Fibroblast of the aortic adventitia (primary cell): Measurements from ENCODE around the gene OR13F1. TPM values are rescaled to one million over a fixed set of nuclear protein-coding genes. Genes with fewer than 3 reads are reported as not detected.
"Not testable (repeated sequence)": the region's sequence is repeated elsewhere in the genome, so short reads cannot be mapped to it uniquely, and the experiment has no call there.

ENCODE experiments used
- DNase-seq: peaks from one replicate; pipeline ENCODE4 v3.0.0-alpha.2; 2010; ENCODE audit warnings: low read depth
- H3K4me3 ChIP-seq: 2 replicates; pipeline ENCODE4 v1.5.1; 2011; ENCODE audit warnings: low read depth, mild to moderate bottlenecking, control low read depth, low read length, moderate library complexity
- CTCF ChIP-seq: IDR thresholded peaks from 2 replicates; pipeline ENCODE4 v1.5.1; 2011; ENCODE audit warnings: mild to moderate bottlenecking, low read length, control low read depth, inconsistent platforms; ENCODE audit not compliant: insufficient read depth
- total RNA-seq: library from RNA; depleted of rRNA; stranded (reverse); fragments of >200 nt; gene quantifications from 2 replicates; pipeline ENCODE4 v1.2.3, GENCODE V29; 2012; ENCODE audit warnings: low replicate concordance

The OR13F1 gene
- total RNA-seq, 1 donor: not detected

DNA sequence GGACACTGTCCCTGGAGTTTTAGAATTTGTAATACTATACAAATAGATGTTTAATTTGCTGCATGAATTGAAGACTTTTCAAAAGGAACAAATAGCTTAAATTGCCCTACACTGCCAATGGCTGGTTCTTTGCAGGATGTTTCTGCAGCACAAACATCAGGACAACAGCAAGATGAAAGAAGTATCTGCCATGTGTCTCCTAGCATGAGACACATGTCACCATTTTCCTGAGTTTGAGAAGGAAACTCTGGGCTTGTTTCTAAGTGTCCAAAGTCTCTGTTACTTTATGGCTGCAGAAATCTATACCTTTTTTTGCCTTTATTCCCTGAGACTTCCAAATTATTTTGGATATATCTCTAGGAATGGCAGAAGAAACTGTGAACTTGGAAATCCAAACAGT lies 623 bp upstream of the OR13F1 start:
- no peak overlapping the region for H3K4me3 ChIP-seq
- no peak for TF ChIP-seq CTCF
- DNase-seq: no peak

DNA sequence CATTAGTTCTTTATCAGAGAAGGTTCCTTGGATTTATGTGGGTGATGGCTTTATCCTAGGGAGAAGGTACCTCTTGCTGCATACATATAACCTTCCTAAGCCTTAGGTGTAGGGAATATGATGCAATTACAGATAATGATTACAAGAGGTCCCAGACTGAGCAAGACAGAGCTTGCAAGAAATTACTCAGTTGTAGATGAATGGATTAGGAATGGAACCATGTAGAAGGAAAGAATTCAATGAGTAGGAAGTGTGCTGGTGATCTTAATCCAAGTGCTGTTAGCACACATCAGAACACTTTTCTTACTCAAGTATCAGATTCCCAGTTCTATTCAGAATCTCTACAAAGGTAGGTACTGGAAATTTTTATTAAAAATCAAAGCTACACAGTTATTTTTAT lies 2.5 kb downstream of the OR13F1 start:
- DNase-seq: no peak
- TF ChIP-seq CTCF: no peak
- no peak overlapping the region for H3K4me3 ChIP-seq

DNA sequence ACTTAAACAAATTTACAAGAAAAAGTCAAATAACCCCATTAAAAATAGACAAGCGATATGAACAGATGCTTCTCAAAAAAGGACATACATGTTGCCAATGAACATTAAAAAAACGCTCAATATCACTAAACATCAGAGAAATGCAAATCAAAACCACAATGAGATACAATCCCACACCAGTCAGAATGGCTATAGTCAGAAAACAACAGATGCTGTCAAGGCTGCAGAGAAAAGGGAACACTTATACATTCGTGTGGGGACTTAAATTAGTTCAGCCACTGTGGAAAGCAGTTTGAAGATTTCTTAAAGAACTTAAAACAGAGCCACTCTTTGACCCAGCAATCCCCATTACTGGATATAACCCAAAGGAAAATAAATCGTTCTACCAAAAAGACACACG lies 10.8 kb downstream of the OR13F1 start:
- DNase-seq: no peak
- TF ChIP-seq CTCF: no peak

DNA sequence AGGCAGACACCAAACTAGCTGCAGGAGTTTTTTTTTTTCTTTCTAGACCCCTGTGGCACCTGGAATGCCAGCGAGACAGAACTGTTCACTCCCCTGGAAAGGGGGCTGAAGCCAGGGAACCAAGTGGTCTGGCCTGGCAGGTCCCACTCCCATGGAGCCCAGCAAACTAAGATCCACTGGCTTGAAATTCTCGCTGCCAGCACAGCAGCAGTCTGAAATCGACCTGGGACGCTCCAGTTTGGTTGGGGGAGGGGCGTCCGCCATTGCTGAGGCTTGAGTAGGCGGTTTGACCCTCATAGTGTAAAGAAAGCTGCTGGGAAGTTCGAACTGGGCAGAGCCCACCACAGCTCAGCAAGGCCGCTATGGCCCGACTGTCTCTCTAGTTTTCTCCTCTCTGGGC lies 16.2 kb downstream of the OR13F1 start:
- not testable (repeated sequence) for DNase-seq, H3K4me3 ChIP-seq

More for the DNA sequence above, 10.8 kb downstream of the OR13F1 start:
- no peak overlapping the region for H3K4me3 ChIP-seq

DNA sequence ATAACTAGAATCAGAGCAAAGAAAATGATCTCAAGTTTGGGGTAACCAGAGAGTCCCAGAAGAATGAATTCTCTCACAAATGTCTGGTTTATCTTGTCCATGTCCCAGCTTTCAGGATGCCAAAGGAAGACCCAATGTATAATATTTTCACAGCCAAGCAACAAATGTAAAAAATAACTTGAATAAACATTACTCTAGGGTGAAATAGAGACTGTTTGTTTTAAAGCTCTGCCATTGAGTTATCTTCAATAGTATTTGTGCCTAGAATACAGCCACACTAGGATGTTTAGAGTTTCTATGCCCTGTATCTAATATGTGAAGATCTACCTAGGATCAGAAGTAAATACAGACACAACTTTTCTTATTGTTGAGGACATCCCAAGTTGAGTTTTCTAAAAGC lies 23.0 kb downstream of the OR13F1 start, which contains the start of gene OR13C4:
Gene OR13C4, minus strand, starts transcription at position 101 of the 400 bp plus-strand sequence. Its CDS starts 0 bp downstream, at position 101.
- no peak within 1 kb of the TSS for H3K4me3 ChIP-seq
- TF ChIP-seq CTCF: no peak
- no peak for DNase-seq

GRCh38 chr9:104536756-104537155 lies 32.7 kb downstream of the OR13F1 start, which contains the start of gene OR13C3:
TSS of gene OR13C3 (minus strand) at chr9:104536856. CDS start at chr9:104536723, 133 bp downstream.
- H3K4me3 ChIP-seq: no peak within 1 kb of the TSS
- no peak for DNase-seq
- TF ChIP-seq CTCF: no peak

DNA sequence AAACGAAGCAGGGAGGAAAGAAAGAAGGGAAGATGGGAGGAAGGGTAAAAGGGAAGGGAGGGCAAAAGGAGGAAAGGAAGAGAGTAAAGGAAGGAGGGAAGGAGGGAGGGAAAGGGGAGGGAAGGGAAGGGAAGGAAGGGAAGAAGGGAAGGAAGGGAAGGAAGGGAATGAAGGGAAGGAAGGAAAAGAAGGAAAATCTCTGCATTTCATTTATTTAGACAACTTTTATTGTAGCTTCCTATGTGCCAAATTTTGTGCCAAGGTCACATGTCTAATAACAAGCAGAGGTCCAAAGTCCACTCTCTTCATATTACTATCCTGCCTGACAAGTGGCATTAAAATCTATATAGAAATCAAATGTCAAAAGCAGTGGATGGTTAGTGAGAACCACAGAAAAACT lies 35.2 kb downstream of the OR13F1 start:
- no peak overlapping the region for H3K4me3 ChIP-seq
- TF ChIP-seq CTCF: no peak
- no peak for DNase-seq
